HFF-Myc (cell line): ENCODE results near the gene LRRC9.
"Not testable (repeated sequence)": the region's sequence is repeated elsewhere in the genome, so short reads cannot be mapped to it uniquely, and the experiment has no call there.

Source experiments
- DNase-seq: peaks from one replicate; pipeline ENCODE4 v3.0.0-alpha.2; 2011; ENCODE audit warnings: low read depth; ENCODE audit errors: extremely low read depth
- H3K4me3 ChIP-seq: replicated peaks from 2 replicates; pipeline ENCODE4 v1.5.1; 2011; ENCODE audit warnings: low read depth, mild to moderate bottlenecking, control low read depth, low read length
- CTCF ChIP-seq: IDR thresholded peaks from 2 replicates; pipeline ENCODE4 v1.5.1; 2012; ENCODE audit warnings: mild to moderate bottlenecking, low read depth, low read length, control low read depth; ENCODE audit errors: missing control alignments

LRRC9 gene

GRCh38 chr14:59944909-59945308, 25.0 kb downstream of the LRRC9 start:
- no peak for TF ChIP-seq CTCF
- no peak for DNase-seq
- no peak overlapping the region for H3K4me3 ChIP-seq

- not testable (repeated sequence) for DNase-seq, H3K4me3 ChIP-seq
Observed at GRCh38 chr14:59952141-59952540, 32.2 kb downstream of the LRRC9 start.

- not testable (repeated sequence) for DNase-seq, H3K4me3 ChIP-seq
Observed at GRCh38 chr14:59957890-59958289, 37.9 kb downstream of the LRRC9 start.

- no peak for DNase-seq
- H3K4me3 ChIP-seq: no peak overlapping the region
- TF ChIP-seq CTCF: no peak
Observed at GRCh38 chr14:59959668-59960067, 39.7 kb downstream of the LRRC9 start.

- no peak for TF ChIP-seq CTCF
- no peak overlapping the region for H3K4me3 ChIP-seq
- DNase-seq: no peak
Observed at GRCh38 chr14:59961518-59962062, 41.6 kb downstream of the LRRC9 start.

- no peak for TF ChIP-seq CTCF
- no peak overlapping the region for H3K4me3 ChIP-seq
Observed at GRCh38 chr14:59964251-59965007, 44.5 kb downstream of the LRRC9 start.

GRCh38 chr14:59969319-59969718, 49.4 kb downstream of the LRRC9 start:
- no peak for TF ChIP-seq CTCF
- DNase-seq: no peak
- H3K4me3 ChIP-seq: no peak overlapping the region

More at GRCh38 chr14:59964251-59965007, 44.5 kb downstream of the LRRC9 start:
- DNase-seq: no peak

- no peak for TF ChIP-seq CTCF
Observed at GRCh38 chr14:59981564-59981963, 61.6 kb downstream of the LRRC9 start.

More at GRCh38 chr14:59981564-59981963, 61.6 kb downstream of the LRRC9 start:
- no peak overlapping the region for H3K4me3 ChIP-seq
- no peak for DNase-seq
